GM21515 (cell line): ENCODE data around the gene DEFB124.
"Not testable (repeated sequence)": the region's sequence is repeated elsewhere in the genome, so short reads cannot be mapped to it uniquely, and the experiment has no call there.

Source experiments
- ATAC-seq: cut with Tn5 transposase; IDR thresholded peaks from one replicate; pipeline ENCODE4 v1.9.1; 2021; ENCODE audit not compliant: unreplicated experiment

The DEFB124 gene

DNA sequence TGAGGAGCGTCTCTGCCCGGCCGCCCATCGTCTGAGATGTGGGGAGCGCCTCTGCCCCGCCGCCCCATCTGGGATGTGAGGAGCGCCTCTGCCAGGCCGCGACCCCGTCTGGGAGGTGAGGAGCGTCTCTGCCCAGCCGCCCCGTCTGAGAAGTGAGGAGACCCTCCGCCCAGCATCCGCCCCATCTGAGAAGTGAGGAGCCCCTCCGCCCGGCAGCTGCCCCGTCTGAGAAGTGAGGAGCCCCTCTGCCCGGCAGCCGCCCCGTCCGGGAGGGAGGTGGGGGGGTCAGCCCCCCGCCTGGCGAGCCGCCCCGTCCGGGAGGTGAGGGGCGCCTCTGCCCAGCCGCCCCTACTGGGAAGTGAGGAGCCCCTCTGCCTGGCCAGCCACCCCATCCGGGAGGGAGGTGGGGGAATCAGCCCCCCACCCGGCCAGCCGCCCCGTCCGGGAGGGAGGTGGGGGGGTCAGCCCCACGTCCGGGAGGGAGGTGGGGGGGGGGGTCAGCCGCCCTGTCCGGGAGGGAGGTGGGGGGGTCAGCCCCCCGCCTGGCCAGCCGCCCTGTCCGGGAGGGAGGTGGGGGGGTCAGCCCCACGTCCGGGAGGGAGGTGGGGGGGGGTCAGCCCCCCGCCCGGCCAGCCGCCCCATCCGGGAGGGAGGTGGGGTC lies 47.9 kb downstream of the DEFB124 start:
- not testable (repeated sequence) for ATAC-seq

DNA sequence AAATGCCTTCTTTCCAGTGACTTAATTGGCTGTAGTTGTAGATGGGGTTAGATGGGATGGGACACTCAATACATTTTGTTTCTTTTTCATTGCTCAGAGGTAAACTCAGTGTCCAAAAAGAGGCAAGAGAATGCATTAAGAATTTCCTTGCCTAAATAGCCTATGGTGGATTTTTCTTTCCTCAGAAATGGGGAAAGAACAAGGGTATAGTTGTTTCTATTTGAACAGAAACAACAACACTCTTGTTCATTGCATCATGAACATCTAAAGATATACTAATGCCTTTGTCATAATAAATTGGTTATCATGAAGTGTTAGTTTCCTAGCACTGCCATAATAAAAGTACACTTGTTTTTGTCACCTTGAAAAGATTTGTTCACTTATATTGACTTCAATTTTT lies 49.1 kb downstream of the DEFB124 start:
- ATAC-seq: no peak

DNA sequence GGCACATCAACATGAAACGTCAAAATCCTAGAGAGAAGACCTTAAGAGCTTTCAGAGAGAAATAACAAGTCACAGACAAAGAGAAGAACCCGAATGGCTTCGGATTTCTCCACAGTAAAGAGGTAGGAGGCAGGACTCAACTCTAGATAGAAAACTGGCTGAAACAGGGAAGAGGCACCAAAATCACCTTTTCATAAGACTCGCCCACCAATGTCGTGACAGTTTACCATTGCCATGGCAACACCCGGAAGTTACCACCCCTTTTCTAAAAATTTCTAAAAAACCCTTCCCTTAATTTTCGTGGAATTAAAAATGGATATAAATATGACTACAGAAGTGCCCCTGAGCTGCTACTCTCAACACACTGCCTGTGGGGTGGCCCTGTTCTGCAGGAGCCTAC lies 56.6 kb downstream of the DEFB124 start:
- no peak for ATAC-seq

DNA sequence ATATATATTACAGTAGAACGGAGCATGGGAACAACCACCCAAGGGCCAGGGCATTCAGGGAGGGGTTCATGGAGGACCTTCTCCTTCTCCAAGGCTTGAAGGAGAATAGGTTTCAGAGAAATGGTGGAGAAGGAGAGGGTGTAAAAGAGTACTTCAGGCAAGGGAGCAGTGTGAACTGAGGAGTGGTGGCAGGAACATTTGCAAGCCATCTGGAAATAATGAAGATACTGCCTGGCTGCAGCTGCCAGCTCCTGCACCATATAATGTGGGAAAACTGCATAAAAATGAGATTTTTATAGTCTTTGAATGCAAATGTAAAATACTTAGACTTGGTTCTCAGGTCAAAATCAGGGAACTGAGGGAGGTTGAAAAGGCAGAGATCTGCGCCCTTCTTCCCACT lies 59.3 kb downstream of the DEFB124 start:
- no peak for ATAC-seq
